Measurements from ENCODE around the gene BUD31. TPM values are rescaled to one million over a fixed set of nuclear protein-coding genes. Genes with fewer than 3 reads are reported as not detected.
A peak's percentile ranks its signal among the peaks of the same experiment; 100 is the strongest.

BUD31 gene
- total and polyA plus RNA-seq, 9 of the 15 experiments (the other 6 are each of a cell fraction or from before 2014, with no cell fraction given) = 105 to 342 (median 247) TPM

DNA sequence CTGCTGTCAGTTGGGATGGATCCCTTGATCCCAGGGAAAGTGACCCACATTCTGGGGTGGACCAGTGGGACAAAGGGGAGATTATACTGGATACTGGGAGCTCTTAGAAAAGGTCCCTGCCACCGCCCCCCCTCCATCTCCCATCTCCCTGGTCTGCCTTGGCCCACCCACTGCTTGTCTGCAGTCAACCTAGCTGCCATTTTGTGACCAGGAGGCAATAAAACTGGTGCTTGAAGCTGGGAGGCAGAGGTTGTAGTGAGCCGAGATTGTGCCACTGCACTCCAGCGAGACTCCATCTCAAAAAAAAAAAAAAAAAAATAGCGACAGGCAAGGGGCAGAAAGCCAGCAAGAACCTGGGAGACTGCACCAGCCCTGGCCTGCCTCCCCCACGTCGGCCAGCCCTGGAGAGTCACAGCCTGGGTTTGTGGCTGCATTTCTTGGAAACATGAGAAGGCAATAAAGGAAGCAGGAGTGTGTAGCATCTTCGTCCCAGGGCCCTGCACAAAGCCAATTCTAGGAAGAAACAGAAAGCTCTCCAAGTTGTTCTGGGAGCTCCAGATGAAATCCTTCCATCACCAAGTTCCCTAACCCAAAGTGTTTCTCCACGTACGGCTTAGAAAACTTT lies 38.9 kb upstream of the BUD31 start (continued):
- TF ChIP-seq YY1 (IDR thresholded peaks at IDR 0.05; ENCODE audit: borderline replicate concordance in 1 of 3, control insufficient read depth in 1 of 3, extremely low read depth in 1 of 3, insufficient read depth in 3 of 3, insufficient read length in 1 of 3, insufficient replicate concordance in 2 of 3, low read depth in 1 of 3, low read length in 2 of 3) = peak in 1 of 3 experiments; percentile 68
- peak; percentile 53; the same call in 1 of the 2 replicates for TF ChIP-seq VEZF1 (CRISPR knock-in tag; IDR thresholded peaks at IDR 0.05)
- peak; percentile 56; the same call in 1 of the 2 replicates for TF ChIP-seq MAFF (IDR thresholded peaks at IDR 0.05; ENCODE audit: low read length)
- no peak; the same call in 1 of the 2 replicates for TF ChIP-seq LEF1 (IDR thresholded peaks at IDR 0.05)
- peak in 1 of 2 experiments; percentile 92; a peak in 2 of 4 replicates for TF ChIP-seq UBTF (IDR thresholded peaks at IDR 0.05; ENCODE audit: borderline replicate concordance in 1 of 2, low read depth in 2 of 2, low read length in 2 of 2)
- peak; percentile 42; the same call in 1 of the 2 replicates for TF ChIP-seq NFIC (IDR thresholded peaks at IDR 0.05)
- peak; percentile 59; the same call in 1 of the 2 replicates for TF ChIP-seq PHF21A (IDR thresholded peaks at IDR 0.05; ENCODE audit: borderline replicate concordance, low read depth)
- 0 out of 2 replicates have a peak, but pooled peaks have one; percentile 59 for TF ChIP-seq ZBTB5 (IDR thresholded peaks at IDR 0.05)
- no peak for TF ChIP-seq CHD4 (IDR thresholded peaks at IDR 0.05; ENCODE audit: insufficient read depth, insufficient replicate concordance, low read depth, low read length, poor library complexity, severe bottlenecking)
- no peak for TF ChIP-seq ZNF140 (CRISPR knock-in tag; IDR thresholded peaks at IDR 0.05)
- TF ChIP-seq FOXK2 (conservative IDR thresholded peaks at IDR 0.05 in 1 of 2, IDR thresholded peaks at IDR 0.05 in 1 of 2; ENCODE audit: low read depth in 2 of 2) = peak; percentile 64 to 65; a peak in 3 of 4 replicates
- no peak for TF ChIP-seq GMEB1 (CRISPR knock-in tag; IDR thresholded peaks at IDR 0.05)
- no peak for TF ChIP-seq ZKSCAN1 (IDR thresholded peaks at IDR 0.05; ENCODE audit: low read depth, low read length)
- TF ChIP-seq ATF7 (IDR thresholded peaks at IDR 0.05) = peak; percentile 52
- no peak for TF ChIP-seq HINFP (tag; conservative IDR thresholded peaks at IDR 0.05; ENCODE audit: low read depth)
- TF ChIP-seq SPI1 (IDR thresholded peaks at IDR 0.05; ENCODE audit: borderline replicate concordance, low read depth, low read length) = no peak
- no peak for TF ChIP-seq TEAD2 (tag; IDR thresholded peaks at IDR 0.05)
